T-cell (primary cell): Measurements from ENCODE around the gene TAS2R46. TPM values are rescaled to one million over a fixed set of nuclear protein-coding genes. Genes with fewer than 3 reads are reported as not detected.

ENCODE experiments used
- ATAC-seq, 4 experiments: fragments of 200-7000 bp in 3 of 4; fragments of 150-1000 bp in 1 of 4; cut with Tn5 transposase; replicated peaks in 1 of 4; 1 replicate in 3 of 4; 2 replicates in 1 of 4; pipeline ENCODE4 v1.10.0; 2021; ENCODE audit warnings: moderate library complexity in 3 of 4, mild to moderate bottlenecking in 2 of 4, moderate number of reproducible peaks in 1 of 4
- CTCF ChIA-PET, 2 donors: fragments of 300-600 bp; sonication (Branson Sonifier 250); formaldehyde crosslinking; loops; one replicate each; lab custom pipeline; 2022; ENCODE audit warnings: antibody characterized with exemption in 2 of 2; lab: Charles Lee
- POLR2A ChIA-PET, 2 donors: fragments of 300-600 bp; sonication (Branson Sonifier 250); formaldehyde crosslinking; loops; one replicate each; lab custom pipeline; 2022; ENCODE audit warnings: antibody characterized with exemption in 2 of 2; lab: Charles Lee
- DNase-seq, 35 experiments: peaks; one replicate each; pipeline versions ENCODE4 v3.0.0 to v3.0.0-alpha.2; 2013 to 2023
- H3K27ac ChIP-seq: one replicate; pipeline ENCODE4 v1.5.1; 2013; ENCODE audit warnings: low read length
- H3K27me3 ChIP-seq, 2 experiments: replicated peaks in 1 of 2; 1 replicate in 1 of 2; 2 replicates in 1 of 2; pipeline versions ENCODE4 v1.6.1 to v1.7.0; 2013; ENCODE audit warnings: low read length in 1 of 2, mixed read lengths in 1 of 2; ENCODE audit not compliant: control insufficient read depth in 2 of 2, insufficient read depth in 2 of 2; ENCODE audit errors: extremely low read depth in 1 of 2
- H3K36me3 ChIP-seq, 2 donors: 1 replicate in 1 of 2; 2 replicates in 1 of 2; pipeline versions ENCODE4 v1.6.1 to v1.7.0; 2013; ENCODE audit warnings: low read length in 1 of 2; ENCODE audit not compliant: control insufficient read depth in 2 of 2, insufficient read depth in 1 of 2; ENCODE audit errors: extremely low read depth in 1 of 2
- H3K4me1 ChIP-seq, 2 experiments: 1 replicate in 1 of 2; 2 replicates in 1 of 2; pipeline versions ENCODE4 v1.6.1 to v1.7.0; 2013; ENCODE audit warnings: low read length in 2 of 2, mixed read lengths in 1 of 2; ENCODE audit not compliant: insufficient read depth in 2 of 2, control insufficient read depth in 1 of 2; ENCODE audit errors: extremely low read depth in 1 of 2
- H3K4me3 ChIP-seq, 2 donors: 1 replicate in 1 of 2; 2 replicates in 1 of 2; pipeline versions ENCODE4 v1.5.1 to v1.7.0; 2013; ENCODE audit warnings: mild to moderate bottlenecking in 2 of 2, low read length in 1 of 2, moderate library complexity in 1 of 2; ENCODE audit not compliant: control insufficient read depth in 1 of 2; ENCODE audit errors: extremely low read depth in 1 of 2
- H3K9me3 ChIP-seq: 2 replicates; pipeline ENCODE4 v1.7.0; 2013
- H3K27ac Mint-ChIP-seq, 2 donors: one replicate each; pipeline ENCODE4 v1.8.0; 2020 to 2021; ENCODE audit warnings: mild to moderate bottlenecking in 2 of 2, mixed read lengths in 2 of 2
- H3K27me3 Mint-ChIP-seq, 2 donors: one replicate each; pipeline ENCODE4 v1.8.0; 2021 to 2022; ENCODE audit warnings: mixed read lengths in 2 of 2
- H3K36me3 Mint-ChIP-seq: one replicate; pipeline ENCODE4 v1.8.0; 2021; ENCODE audit warnings: mixed read lengths
- H3K4me1 Mint-ChIP-seq, 3 donors: one replicate each; pipeline ENCODE4 v1.8.0; 2020 to 2022; ENCODE audit warnings: mixed read lengths in 3 of 3, mild to moderate bottlenecking in 1 of 3
- H3K4me3 Mint-ChIP-seq, 3 donors: one replicate each; pipeline ENCODE4 v1.8.0; 2020 to 2022; ENCODE audit warnings: mild to moderate bottlenecking in 3 of 3, mixed read lengths in 3 of 3, moderate library complexity in 3 of 3
- H3K9me3 Mint-ChIP-seq, 3 donors: one replicate each; pipeline ENCODE4 v1.8.0; 2020 to 2022; ENCODE audit warnings: mixed read lengths in 3 of 3
- WGBS: methylation state at CpG from one replicate; pipeline ENCODE4 v1.1.5; 2013; ENCODE audit warnings: missing lambda C conversion rate; ENCODE audit not compliant: insufficient coverage; 5-methylcytosine and 5-hydroxymethylcytosine counted together
- total RNA-seq, 35 experiments: library from RNA in 6 of 35; stranded (reverse) in 6 of 35; fragments of 120-200 nt in 1 of 35; gene quantifications; one replicate each; pipeline versions ENCODE4 v1.2.1 to v1.2.4 and lab custom pipeline; 2013 to 2026

Gene TAS2R46
- total RNA-seq, 5 donors from 2014 or later (not counting 1 experiment from before 2014, with no cell fraction given), result 0.82 to 3.6 (median 1.4) TPM

DNA sequence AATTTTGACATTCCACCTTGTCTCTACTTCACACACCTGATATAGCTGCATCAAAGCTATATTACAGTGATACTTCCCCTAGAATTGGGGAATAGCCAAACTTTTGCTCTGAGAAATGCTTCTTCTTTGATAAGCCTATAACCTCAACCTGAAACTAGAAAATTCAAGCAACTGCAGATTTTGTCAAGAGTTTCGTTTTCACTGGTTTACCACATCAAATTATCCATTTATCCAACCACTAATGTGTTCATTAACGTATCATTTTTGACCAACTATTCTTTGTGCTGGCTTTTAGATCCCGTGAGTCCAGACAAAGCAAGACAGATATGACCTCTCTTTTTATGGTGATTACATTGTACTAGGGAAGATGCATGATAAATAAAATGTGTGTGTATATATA lies 13.5 kb upstream of the TAS2R46 start:
- no peaks in the 10 kb centered on the region for H3K9me3 ChIP-seq
- H3K36me3 Mint-ChIP-seq, result peaks cover 63% of the 10 kb centered on the region
- no peaks in the 10 kb centered on the region for H3K27me3 ChIP-seq
- no peak overlapping the region for H3K27ac Mint-ChIP-seq
- WGBS, result no CpG with 5 or more reads among the region's 3 CpGs
- DNase-seq, result no peak
- H3K27ac ChIP-seq, result no peak overlapping the region
- POLR2A ChIA-PET, result no interaction called here
- H3K4me3 ChIP-seq, result no peak overlapping the region
- H3K27me3 Mint-ChIP-seq, result no peaks in the 10 kb centered on the region
- H3K4me1 ChIP-seq, result no peaks in the 10 kb centered on the region
- no peak for ATAC-seq
- CTCF ChIA-PET, result no interaction called here
- H3K36me3 ChIP-seq, result no peaks in the 10 kb centered on the region
- peaks cover 0 to 38% (median 13%) of the 10 kb centered on the region in 3 donors for H3K4me1 Mint-ChIP-seq
- H3K4me3 Mint-ChIP-seq, result no peak overlapping the region
- H3K9me3 Mint-ChIP-seq, result peaks cover 0 to 4% (median 0%) of the 10 kb centered on the region in 3 donors

DNA sequence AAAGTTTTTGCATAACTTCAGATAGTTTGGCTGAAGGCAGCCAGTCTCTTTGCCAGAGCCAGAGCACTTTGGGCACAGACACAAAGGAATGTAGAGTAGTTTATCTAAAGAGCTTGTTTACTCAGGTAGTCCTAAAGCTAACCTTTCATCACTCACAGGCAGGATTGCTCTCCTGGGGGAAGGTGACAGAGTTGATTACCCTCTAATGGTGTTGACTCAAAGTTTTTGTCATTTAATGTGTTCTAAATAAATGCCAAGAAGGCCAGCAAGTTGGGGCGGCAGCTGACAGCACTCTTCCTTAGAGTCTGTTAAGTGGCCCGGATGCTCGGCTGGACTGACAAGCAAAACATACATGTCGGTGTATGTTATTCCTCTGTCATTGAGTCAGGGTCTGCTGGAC lies 9.3 kb upstream of the TAS2R46 start:
- Histone ChIP-seq H3K4me3 (no peak overlapping the region), H3K27ac (no peak overlapping the region), H3K27me3 (no peaks in the 10 kb centered on the region), H3K4me1 (peaks cover 0 to 2% of the 10 kb centered on the region in 2 experiments), H3K36me3 (no peaks in the 10 kb centered on the region), H3K9me3 (no peaks in the 10 kb centered on the region)
- H3K4me3 Mint-ChIP-seq, result no peak overlapping the region
- H3K27ac Mint-ChIP-seq, result no peak overlapping the region
- ChIA-PET CTCF (no interaction called here), POLR2A (no interaction called here)
- peaks cover 0 to 3% (median 0%) of the 10 kb centered on the region in 3 donors for H3K9me3 Mint-ChIP-seq
- WGBS, result 50% methylated on average over 2 of the region's 4 CpGs
- H3K4me1 Mint-ChIP-seq, result peaks cover 0 to 23% (median 7%) of the 10 kb centered on the region in 3 donors
- H3K27me3 Mint-ChIP-seq, result no peaks in the 10 kb centered on the region
- no peak for ATAC-seq
- peaks cover 56% of the 10 kb centered on the region for H3K36me3 Mint-ChIP-seq
- no peak for DNase-seq

DNA sequence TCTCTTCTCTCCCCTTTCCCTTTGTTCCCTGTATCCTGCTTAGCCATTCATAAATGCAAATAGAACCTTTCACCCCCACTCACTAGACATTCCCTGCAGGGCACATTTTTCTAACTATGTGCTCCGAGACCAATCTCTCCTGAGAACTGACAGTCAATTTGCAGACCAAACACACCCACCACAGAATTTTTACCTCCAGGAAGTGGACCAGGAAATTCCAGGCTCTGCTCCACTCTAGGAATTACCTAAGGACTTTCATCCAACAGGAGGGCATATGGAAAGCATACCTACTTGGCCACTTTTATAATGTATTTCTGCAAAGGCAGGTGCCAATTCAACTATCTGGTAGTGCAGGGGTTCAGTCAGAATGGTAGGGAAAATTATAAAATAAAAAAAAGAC lies 8.9 kb upstream of the TAS2R46 start:
- peaks cover 56% of the 10 kb centered on the region for H3K36me3 Mint-ChIP-seq
- no peaks in the 10 kb centered on the region for H3K36me3 ChIP-seq
- WGBS, result no CpG with 5 or more reads among the region's 1 CpG
- H3K4me1 ChIP-seq, result peaks cover 0 to 2% of the 10 kb centered on the region in 2 experiments
- H3K4me1 Mint-ChIP-seq, result peaks cover 0 to 21% (median 6%) of the 10 kb centered on the region in 3 donors
- no peaks in the 10 kb centered on the region for H3K27me3 Mint-ChIP-seq
- no peak overlapping the region for H3K4me3 Mint-ChIP-seq
- H3K9me3 ChIP-seq, result no peaks in the 10 kb centered on the region
- ATAC-seq (no peak), DNase-seq (no peak)
- no peak overlapping the region for H3K27ac ChIP-seq
- H3K4me3 ChIP-seq, result no peak overlapping the region
- POLR2A ChIA-PET, result no interaction called here
- no peak overlapping the region for H3K27ac Mint-ChIP-seq
- peaks cover 0 to 3% (median 0%) of the 10 kb centered on the region in 3 donors for H3K9me3 Mint-ChIP-seq
- no peaks in the 10 kb centered on the region for H3K27me3 ChIP-seq
- CTCF ChIA-PET, result no interaction called here

DNA sequence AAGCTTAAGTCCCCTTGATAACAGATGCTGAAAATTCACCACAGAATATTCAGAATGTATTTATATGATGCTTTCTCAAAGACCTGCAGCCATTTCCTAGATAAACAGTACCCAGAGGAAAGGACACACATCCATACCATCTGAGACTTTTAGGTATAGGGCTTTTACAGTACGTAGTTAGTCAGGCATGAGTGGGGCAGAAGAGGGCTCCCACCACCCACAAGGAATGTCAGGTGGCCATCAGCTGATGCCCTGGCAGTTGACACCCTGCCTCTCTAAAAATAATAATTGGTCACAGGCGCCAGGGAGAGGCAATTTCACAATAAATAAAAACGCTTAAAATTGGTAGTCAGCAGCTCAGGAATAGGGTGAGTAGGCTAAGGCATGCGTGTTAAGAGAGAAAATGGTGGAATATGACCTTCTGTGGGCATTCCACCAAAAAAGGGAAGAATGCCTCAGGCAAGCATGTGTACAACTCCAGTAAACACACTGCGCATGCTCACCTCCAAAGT lies 7.8 kb upstream of the TAS2R46 start:
- Histone ChIP-seq H3K27ac (no peak overlapping the region), H3K4me3 (no peak overlapping the region), H3K4me1 (peaks cover 0 to 2% of the 10 kb centered on the region in 2 experiments), H3K27me3 (no peaks in the 10 kb centered on the region), H3K9me3 (no peaks in the 10 kb centered on the region), H3K36me3 (no peaks in the 10 kb centered on the region)
- H3K9me3 Mint-ChIP-seq, result peaks cover 0 to 3% (median 0%) of the 10 kb centered on the region in 3 donors
- POLR2A ChIA-PET, result no interaction called here
- ATAC-seq (no peak), DNase-seq (no peak)
- H3K36me3 Mint-ChIP-seq, result peaks cover 56% of the 10 kb centered on the region
- CTCF ChIA-PET, result interaction anchor here in 1 of 2 donors (0.5 kb wide), 1 partner anchor 756 kb away, joined by 6 read pairs; no protein-coding TSS in a partner anchor
- no peak overlapping the region for H3K4me3 Mint-ChIP-seq
- H3K4me1 Mint-ChIP-seq, result peaks cover 0 to 19% (median 10%) of the 10 kb centered on the region in 3 donors
- WGBS, result 0% methylated on average over 1 of the region's 5 CpGs
- H3K27ac Mint-ChIP-seq, result no peak overlapping the region
- no peaks in the 10 kb centered on the region for H3K27me3 Mint-ChIP-seq

DNA sequence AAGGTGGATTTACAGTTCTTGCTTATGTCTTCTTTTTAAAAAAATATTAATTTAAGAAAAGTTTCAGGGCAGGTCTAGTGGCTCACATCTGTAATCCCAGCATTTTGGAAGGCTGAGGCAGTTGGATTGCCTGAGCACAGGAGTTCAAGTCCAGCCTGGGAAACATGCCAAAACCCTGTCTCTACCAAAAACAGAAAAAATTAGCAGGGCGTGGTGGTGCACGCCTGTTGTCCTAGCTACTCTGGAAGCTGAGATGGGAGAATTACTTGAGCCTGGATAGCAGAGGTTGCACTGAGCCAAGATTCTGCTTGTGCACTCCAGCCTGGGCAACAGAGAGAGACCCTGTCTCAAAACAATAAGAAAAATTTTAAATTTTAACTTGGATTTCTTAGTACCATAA lies 5.4 kb upstream of the TAS2R46 start:
- H3K27ac ChIP-seq, result no peak overlapping the region
- ChIA-PET CTCF (no interaction called here), POLR2A (no interaction called here)
- peaks cover 46% of the 10 kb centered on the region for H3K36me3 Mint-ChIP-seq
- peaks cover 7 to 22% (median 21%) of the 10 kb centered on the region in 3 donors for H3K4me1 Mint-ChIP-seq
- ATAC-seq, result no peak
- H3K27me3 ChIP-seq, result no peaks in the 10 kb centered on the region
- no peak for DNase-seq
- no peaks in the 10 kb centered on the region for H3K36me3 ChIP-seq
- no peak overlapping the region for H3K27ac Mint-ChIP-seq
- H3K4me1 ChIP-seq, result peaks cover 0 to 2% of the 10 kb centered on the region in 2 experiments
- no peak overlapping the region for H3K4me3 ChIP-seq
- no peak overlapping the region for H3K4me3 Mint-ChIP-seq
- no CpG with 5 or more reads among the region's 2 CpGs for WGBS
- H3K9me3 Mint-ChIP-seq, result peaks cover 0 to 3% (median 0%) of the 10 kb centered on the region in 3 donors
- no peaks in the 10 kb centered on the region for H3K27me3 Mint-ChIP-seq
- no peaks in the 10 kb centered on the region for H3K9me3 ChIP-seq

DNA sequence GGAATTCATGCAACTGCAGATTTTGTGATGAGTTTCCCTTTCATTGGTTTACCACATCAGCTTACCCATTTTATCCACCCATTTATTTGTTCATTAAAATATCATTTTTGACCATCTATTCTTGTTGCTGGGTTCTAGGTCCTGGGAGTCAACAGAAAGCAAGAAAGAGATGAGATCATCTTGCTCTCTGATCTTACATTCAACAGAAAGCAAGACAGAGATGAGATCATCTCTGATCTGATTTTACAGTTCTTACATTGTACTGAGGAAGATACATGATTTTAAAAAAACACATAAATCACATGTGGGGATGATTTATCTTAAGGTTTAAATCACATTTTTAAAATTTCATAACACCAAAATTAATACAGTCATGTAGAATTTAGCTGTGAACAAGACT lies 2.3 kb downstream of the TAS2R46 start:
- no peaks in the 10 kb centered on the region for H3K9me3 ChIP-seq
- no peak overlapping the region for H3K27ac ChIP-seq
- H3K4me1 ChIP-seq, result no peaks in the 10 kb centered on the region
- Mint-ChIP-seq H3K27me3 (no peaks in the 10 kb centered on the region), H3K36me3 (peaks cover 38% of the 10 kb centered on the region), H3K4me3 (no peak overlapping the region), H3K4me1 (peaks cover 13 to 27% (median 20%) of the 10 kb centered on the region in 3 donors), H3K9me3 (no peaks in the 10 kb centered on the region), H3K27ac (no peak overlapping the region)
- no peak for DNase-seq
- ChIA-PET CTCF (no interaction called here), POLR2A (no interaction called here)
- H3K36me3 ChIP-seq, result no peaks in the 10 kb centered on the region
- ATAC-seq, result no peak
- no peaks in the 10 kb centered on the region for H3K27me3 ChIP-seq
- H3K4me3 ChIP-seq, result no peak overlapping the region
